Activated CD4-positive, alpha-beta T cell treated with anti-CD3 and anti-CD28 coated beads, Interleukin-2, amount 50 U/mL, for 48 hours (primary cell): Measurements from ENCODE around the gene IMPG1.

Experiments used
- DNase-seq, 2 experiments: peaks; one replicate each; pipeline ENCODE4 v3.0.0-alpha.2; 2020

IMPG1 gene

GRCh38 chr6:76072562-76072961 is at the start of gene IMPG1:
IMPG1 (minus strand) TSS chr6:76072662; CDS start chr6:76072488, 174 bp downstream.
- DNase-seq, result no peak

GRCh38 chr6:76120302-76120701 is 47.8 kb upstream of the IMPG1 start:
- DNase-seq, result no peak

- DNase-seq, result no peak
These were observed 819 bp upstream of the IMPG1 start for GRCh38 chr6:76073281-76073680.

GRCh38 chr6:76057469-76057868 is 15.0 kb downstream of the IMPG1 start:
- no peak for DNase-seq

- DNase-seq, result no peak
These were observed 20.1 kb downstream of the IMPG1 start for GRCh38 chr6:76052314-76052713.

GRCh38 chr6:76043690-76044089 is 28.8 kb downstream of the IMPG1 start:
- no peak for DNase-seq

- DNase-seq, result no peak
These were observed 36.7 kb downstream of the IMPG1 start for GRCh38 chr6:76035713-76036112.

GRCh38 chr6:76026101-76026500 is 46.4 kb downstream of the IMPG1 start:
- DNase-seq, result peak; percentile 1 to 4

- DNase-seq, result no peak
These were observed 57.6 kb downstream of the IMPG1 start for GRCh38 chr6:76014626-76015530.

GRCh38 chr6:76004202-76004601 is 68.3 kb downstream of the IMPG1 start:
- DNase-seq, result no peak

GRCh38 chr6:76003686-76004085 is 68.8 kb downstream of the IMPG1 start:
- no peak for DNase-seq

GRCh38 chr6:76003113-76003512 is 69.3 kb downstream of the IMPG1 start:
- DNase-seq, result no peak

GRCh38 chr6:76000629-76001028 is 71.8 kb downstream of the IMPG1 start:
- DNase-seq, result no peak

- DNase-seq, result no peak
These were observed 74.8 kb downstream of the IMPG1 start for GRCh38 chr6:75997696-75998095.

GRCh38 chr6:75993236-75994162 is 79.0 kb downstream of the IMPG1 start:
- DNase-seq, result no peak

GRCh38 chr6:75991941-75992340 is 80.5 kb downstream of the IMPG1 start:
- no peak for DNase-seq

- DNase-seq, result no peak
These were observed 85.5 kb downstream of the IMPG1 start for GRCh38 chr6:75986935-75987334.

GRCh38 chr6:75975904-75976303 is 96.6 kb downstream of the IMPG1 start:
- no peak for DNase-seq

- DNase-seq, result no peak
These were observed 102.4 kb downstream of the IMPG1 start for GRCh38 chr6:75970093-75970492.

GRCh38 chr6:75968143-75968542 is 104.3 kb downstream of the IMPG1 start:
- no peak for DNase-seq

- no peak for DNase-seq
These were observed 108.9 kb downstream of the IMPG1 start for GRCh38 chr6:75963569-75963968.

- DNase-seq, result no peak
These were observed 120.3 kb downstream of the IMPG1 start for GRCh38 chr6:75952128-75952527.

- DNase-seq, result no peak
These were observed 124.5 kb downstream of the IMPG1 start for GRCh38 chr6:75947935-75948334.
